HepG2 (cell line): Measurements from ENCODE around the gene CAMTA1. TPM values are rescaled to one million over a fixed set of nuclear protein-coding genes. Genes with fewer than 3 reads are reported as not detected.

Experiments
- E2F5 ChIP-seq: sonication (generic); formaldehyde crosslinking; conservative IDR thresholded peaks from 2 replicates; pipeline ENCODE4 v1.4.0; 2020; ENCODE audit warnings: missing genetic modification reagents
- HMGA1 ChIP-seq: sonication (generic); formaldehyde crosslinking; conservative IDR thresholded peaks from 2 replicates; pipeline ENCODE4 v1.4.0; 2020; ENCODE audit warnings: missing genetic modification reagents
- JUN ChIP-seq: sonication (generic); formaldehyde crosslinking; IDR thresholded peaks from 2 replicates; pipeline ENCODE4 v1.4.0; 2020; ENCODE audit warnings: mild to moderate bottlenecking, missing genetic modification reagents
- JUNB ChIP-seq: sonication (generic); formaldehyde crosslinking; IDR thresholded peaks from 2 replicates; pipeline ENCODE4 v1.8.0; 2022; ENCODE audit warnings: missing genetic modification reagents, mild to moderate bottlenecking, borderline replicate concordance
- MAFG ChIP-seq: sonication (generic); formaldehyde crosslinking; IDR thresholded peaks from 2 replicates; pipeline ENCODE4 v1.5.1; 2020; ENCODE audit warnings: mild to moderate bottlenecking, missing genetic modification reagents
- MIXL1 ChIP-seq: IDR thresholded peaks from 2 replicates; pipeline ENCODE4 v1.6.1; 2016
- NFYC ChIP-seq: IDR thresholded peaks from 2 replicates; pipeline ENCODE4 v1.6.1; 2016; ENCODE audit warnings: missing genetic modification reagents, missing compliant biosample characterization
- SAP130 ChIP-seq: IDR thresholded peaks from 2 replicates; pipeline ENCODE4 v1.6.1; 2016; ENCODE audit warnings: low read depth
- SP140L ChIP-seq: sonication (generic); formaldehyde crosslinking; IDR thresholded peaks from 2 replicates; pipeline ENCODE4 v1.4.0; 2020; ENCODE audit warnings: missing genetic modification reagents, borderline replicate concordance
- SSRP1 ChIP-seq: IDR thresholded peaks from 2 replicates; pipeline ENCODE4 v1.6.1; 2016; ENCODE audit warnings: control low read depth
- TEF ChIP-seq: sonication (generic); formaldehyde crosslinking; IDR thresholded peaks from 2 replicates; pipeline ENCODE4 v1.5.0; 2020; ENCODE audit warnings: missing genetic modification reagents
- TRAFD1 ChIP-seq: sonication (generic); formaldehyde crosslinking; IDR thresholded peaks from 2 replicates; pipeline ENCODE4 v1.5.1; 2020; ENCODE audit warnings: missing genetic modification reagents, mild to moderate bottlenecking, borderline replicate concordance
- polyA plus RNA-seq, 8 experiments: library from polyadenylated mRNA; depleted of rRNA in 3 of 8; stranded (reverse) in 7 of 8; unstranded in 1 of 8; fragments of >200 nt; fragmentation: Illumina TruSeq in 4 of 8; extraction: Trizol in 4 of 8; gene quantifications; 2 replicates each; pipeline versions ENCODE4 v1.2.1 to v1.2.3, GENCODE V29; 2011 to 2016; ENCODE audit warnings: low read depth in 4 of 8, missing spikeins in 1 of 8, mixed read lengths in 1 of 8; ENCODE audit not compliant: insufficient read depth in 1 of 8
- total RNA-seq, 5 experiments: library from RNA; depleted of rRNA; stranded (reverse); fragments of >200 nt; fragmentation: Illumina TruSeq; extraction: Trizol; gene quantifications; 2 replicates each; pipeline ENCODE4 v1.2.3, GENCODE V29; 2016; ENCODE audit warnings: low read depth in 1 of 5
- TF ChIP-seq, protein P1 (sequence below): sonication (generic); formaldehyde crosslinking; IDR thresholded peaks from 2 replicates; pipeline ENCODE4 v1.4.0; 2020; ENCODE audit warnings: missing genetic modification reagents
- TF ChIP-seq, protein P2 (sequence below): sonication (generic); formaldehyde crosslinking; IDR thresholded peaks from 2 replicates; pipeline ENCODE4 v1.8.0; 2022; ENCODE audit warnings: mild to moderate bottlenecking, missing genetic modification reagents, moderate library complexity
- TF ChIP-seq, protein P3 (sequence below): sonication (generic); formaldehyde crosslinking; IDR thresholded peaks from 2 replicates; pipeline ENCODE4 v1.5.0; 2020; ENCODE audit warnings: mild to moderate bottlenecking, missing genetic modification reagents
- TF ChIP-seq, protein P4 (sequence below): sonication (generic); formaldehyde crosslinking; IDR thresholded peaks from 2 replicates; pipeline ENCODE4 v1.8.0; 2022; ENCODE audit warnings: missing genetic modification reagents, mild to moderate bottlenecking, borderline replicate concordance
- TF ChIP-seq, protein P5 (sequence below): sonication (generic); formaldehyde crosslinking; IDR thresholded peaks from 2 replicates; pipeline ENCODE4 v1.4.0; 2020; ENCODE audit warnings: missing genetic modification reagents, borderline replicate concordance

CAMTA1 gene
- total and polyA plus RNA-seq, 2 of the 13 experiments (the other 11 are each of a cell fraction or from before 2014, with no cell fraction given), result 25.0 to 36.4 TPM

GRCh38 chr1:7688659-7689058 is 903.4 kb downstream of the CAMTA1 start (continued):
- TF ChIP-seq TRAFD1 (no peak), SSRP1 (CRISPR knock-in tag) (no peak), JUN (CRISPR knock-in tag) (peak; percentile 24; the same call in 1 of the 2 replicates), NFYC (peak; percentile 43; the same call in 1 of the 2 replicates), MIXL1 (peak; percentile 72; the same call in 1 of the 2 replicates), TEF (CRISPR knock-in tag) (no peak), HMGA1 (no peak), SP140L (no peak), E2F5 (CRISPR knock-in tag) (no peak), MAFG (CRISPR knock-in tag) (no peak), JUNB (no peak), SAP130 (CRISPR knock-in tag) (peak; percentile 71)
- TF ChIP-seq, protein P1, sequence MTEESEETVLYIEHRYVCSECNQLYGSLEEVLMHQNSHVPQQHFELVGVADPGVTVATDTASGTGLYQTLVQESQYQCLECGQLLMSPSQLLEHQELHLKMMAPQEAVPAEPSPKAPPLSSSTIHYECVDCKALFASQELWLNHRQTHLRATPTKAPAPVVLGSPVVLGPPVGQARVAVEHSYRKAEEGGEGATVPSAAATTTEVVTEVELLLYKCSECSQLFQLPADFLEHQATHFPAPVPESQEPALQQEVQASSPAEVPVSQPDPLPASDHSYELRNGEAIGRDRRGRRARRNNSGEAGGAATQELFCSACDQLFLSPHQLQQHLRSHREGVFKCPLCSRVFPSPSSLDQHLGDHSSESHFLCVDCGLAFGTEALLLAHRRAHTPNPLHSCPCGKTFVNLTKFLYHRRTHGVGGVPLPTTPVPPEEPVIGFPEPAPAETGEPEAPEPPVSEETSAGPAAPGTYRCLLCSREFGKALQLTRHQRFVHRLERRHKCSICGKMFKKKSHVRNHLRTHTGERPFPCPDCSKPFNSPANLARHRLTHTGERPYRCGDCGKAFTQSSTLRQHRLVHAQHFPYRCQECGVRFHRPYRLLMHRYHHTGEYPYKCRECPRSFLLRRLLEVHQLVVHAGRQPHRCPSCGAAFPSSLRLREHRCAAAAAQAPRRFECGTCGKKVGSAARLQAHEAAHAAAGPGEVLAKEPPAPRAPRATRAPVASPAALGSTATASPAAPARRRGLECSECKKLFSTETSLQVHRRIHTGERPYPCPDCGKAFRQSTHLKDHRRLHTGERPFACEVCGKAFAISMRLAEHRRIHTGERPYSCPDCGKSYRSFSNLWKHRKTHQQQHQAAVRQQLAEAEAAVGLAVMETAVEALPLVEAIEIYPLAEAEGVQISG (CRISPR knock-in tag), result no peak
- TF ChIP-seq, protein P2, sequence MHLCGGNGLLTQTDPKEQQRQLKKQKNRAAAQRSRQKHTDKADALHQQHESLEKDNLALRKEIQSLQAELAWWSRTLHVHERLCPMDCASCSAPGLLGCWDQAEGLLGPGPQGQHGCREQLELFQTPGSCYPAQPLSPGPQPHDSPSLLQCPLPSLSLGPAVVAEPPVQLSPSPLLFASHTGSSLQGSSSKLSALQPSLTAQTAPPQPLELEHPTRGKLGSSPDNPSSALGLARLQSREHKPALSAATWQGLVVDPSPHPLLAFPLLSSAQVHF (CRISPR knock-in tag), result no peak
- TF ChIP-seq, protein P3, sequence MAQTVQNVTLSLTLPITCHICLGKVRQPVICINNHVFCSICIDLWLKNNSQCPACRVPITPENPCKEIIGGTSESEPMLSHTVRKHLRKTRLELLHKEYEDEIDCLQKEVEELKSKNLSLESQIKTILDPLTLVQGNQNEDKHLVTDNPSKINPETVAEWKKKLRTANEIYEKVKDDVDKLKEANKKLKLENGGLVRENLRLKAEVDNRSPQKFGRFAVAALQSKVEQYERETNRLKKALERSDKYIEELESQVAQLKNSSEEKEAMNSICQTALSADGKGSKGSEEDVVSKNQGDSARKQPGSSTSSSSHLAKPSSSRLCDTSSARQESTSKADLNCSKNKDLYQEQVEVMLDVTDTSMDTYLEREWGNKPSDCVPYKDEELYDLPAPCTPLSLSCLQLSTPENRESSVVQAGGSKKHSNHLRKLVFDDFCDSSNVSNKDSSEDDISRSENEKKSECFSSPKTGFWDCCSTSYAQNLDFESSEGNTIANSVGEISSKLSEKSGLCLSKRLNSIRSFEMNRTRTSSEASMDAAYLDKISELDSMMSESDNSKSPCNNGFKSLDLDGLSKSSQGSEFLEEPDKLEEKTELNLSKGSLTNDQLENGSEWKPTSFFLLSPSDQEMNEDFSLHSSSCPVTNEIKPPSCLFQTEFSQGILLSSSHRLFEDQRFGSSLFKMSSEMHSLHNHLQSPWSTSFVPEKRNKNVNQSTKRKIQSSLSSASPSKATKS (CRISPR knock-in tag), result no peak
- TF ChIP-seq, protein P4, sequence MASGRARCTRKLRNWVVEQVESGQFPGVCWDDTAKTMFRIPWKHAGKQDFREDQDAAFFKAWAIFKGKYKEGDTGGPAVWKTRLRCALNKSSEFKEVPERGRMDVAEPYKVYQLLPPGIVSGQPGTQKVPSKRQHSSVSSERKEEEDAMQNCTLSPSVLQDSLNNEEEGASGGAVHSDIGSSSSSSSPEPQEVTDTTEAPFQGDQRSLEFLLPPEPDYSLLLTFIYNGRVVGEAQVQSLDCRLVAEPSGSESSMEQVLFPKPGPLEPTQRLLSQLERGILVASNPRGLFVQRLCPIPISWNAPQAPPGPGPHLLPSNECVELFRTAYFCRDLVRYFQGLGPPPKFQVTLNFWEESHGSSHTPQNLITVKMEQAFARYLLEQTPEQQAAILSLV (CRISPR knock-in tag), result 0 out of 2 replicates have a peak, but pooled peaks have one; percentile 5
- TF ChIP-seq, protein P5, sequence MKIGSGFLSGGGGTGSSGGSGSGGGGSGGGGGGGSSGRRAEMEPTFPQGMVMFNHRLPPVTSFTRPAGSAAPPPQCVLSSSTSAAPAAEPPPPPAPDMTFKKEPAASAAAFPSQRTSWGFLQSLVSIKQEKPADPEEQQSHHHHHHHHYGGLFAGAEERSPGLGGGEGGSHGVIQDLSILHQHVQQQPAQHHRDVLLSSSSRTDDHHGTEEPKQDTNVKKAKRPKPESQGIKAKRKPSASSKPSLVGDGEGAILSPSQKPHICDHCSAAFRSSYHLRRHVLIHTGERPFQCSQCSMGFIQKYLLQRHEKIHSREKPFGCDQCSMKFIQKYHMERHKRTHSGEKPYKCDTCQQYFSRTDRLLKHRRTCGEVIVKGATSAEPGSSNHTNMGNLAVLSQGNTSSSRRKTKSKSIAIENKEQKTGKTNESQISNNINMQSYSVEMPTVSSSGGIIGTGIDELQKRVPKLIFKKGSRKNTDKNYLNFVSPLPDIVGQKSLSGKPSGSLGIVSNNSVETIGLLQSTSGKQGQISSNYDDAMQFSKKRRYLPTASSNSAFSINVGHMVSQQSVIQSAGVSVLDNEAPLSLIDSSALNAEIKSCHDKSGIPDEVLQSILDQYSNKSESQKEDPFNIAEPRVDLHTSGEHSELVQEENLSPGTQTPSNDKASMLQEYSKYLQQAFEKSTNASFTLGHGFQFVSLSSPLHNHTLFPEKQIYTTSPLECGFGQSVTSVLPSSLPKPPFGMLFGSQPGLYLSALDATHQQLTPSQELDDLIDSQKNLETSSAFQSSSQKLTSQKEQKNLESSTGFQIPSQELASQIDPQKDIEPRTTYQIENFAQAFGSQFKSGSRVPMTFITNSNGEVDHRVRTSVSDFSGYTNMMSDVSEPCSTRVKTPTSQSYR (CRISPR knock-in tag), result peak; percentile 29; the same call in 1 of the 2 replicates
